T follicular helper cell (primary cell): ENCODE measurements around the gene GYPC.

ENCODE experiments used
- DNase-seq: peaks from one replicate; pipeline ENCODE4 v3.0.0-alpha.2; 2020; ENCODE audit warnings: low read depth

GYPC gene

DNA sequence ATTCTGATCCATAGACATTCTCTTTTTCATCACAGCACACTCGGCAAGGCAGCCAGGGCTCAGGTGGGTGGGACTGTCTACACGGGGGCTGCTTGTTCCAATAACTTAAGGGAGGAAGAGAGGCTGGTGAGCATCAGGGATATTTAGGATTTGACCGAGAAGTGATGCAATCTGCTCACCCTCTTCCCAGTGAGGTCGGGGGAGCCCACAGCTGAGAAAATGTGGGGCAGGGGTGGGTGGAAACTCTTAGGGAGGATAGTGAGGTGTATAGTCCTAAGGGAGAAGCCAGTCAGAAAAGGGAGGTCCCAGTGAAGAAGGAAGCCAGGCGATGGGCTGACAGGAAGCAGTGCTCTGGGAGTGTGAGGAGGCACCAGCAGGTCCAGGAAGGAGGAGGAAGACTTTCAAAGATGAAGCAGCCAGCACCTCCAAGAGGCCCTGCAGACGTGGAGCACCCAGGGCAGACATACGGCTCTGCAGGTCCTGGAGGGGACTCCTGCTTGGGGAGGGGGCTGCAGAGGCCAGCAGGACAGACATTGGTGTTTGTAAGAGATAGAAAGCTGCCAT is 76.8 kb downstream of the GYPC start:
- no peak for DNase-seq

DNA sequence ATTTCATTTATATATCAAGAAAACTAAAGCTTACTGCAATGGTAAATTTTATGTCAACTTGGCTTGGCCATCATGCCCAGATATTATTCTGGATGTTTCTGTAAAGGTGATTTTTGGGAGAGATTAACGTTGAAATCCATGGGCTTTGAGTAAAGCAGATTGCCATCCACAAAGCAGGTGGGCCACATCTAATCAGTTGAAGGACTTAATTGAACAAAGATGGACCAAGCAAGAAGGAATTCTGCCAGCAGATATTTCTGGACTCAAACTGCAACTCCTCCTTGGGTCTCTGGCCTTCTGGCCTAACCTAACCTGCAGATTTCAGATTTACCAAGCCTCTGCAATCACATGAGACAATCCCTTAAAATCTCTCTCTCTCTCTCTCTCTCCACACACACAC is 77.8 kb downstream of the GYPC start:
- DNase-seq, result no peak

GRCh38 chr2:126736133-126736874 is 80.3 kb downstream of the GYPC start:
- no peak for DNase-seq

- no peak for DNase-seq
Observed at GRCh38 chr2:126739141-126739540, 83.2 kb downstream of the GYPC start.

GRCh38 chr2:126744640-126745039 is 88.7 kb downstream of the GYPC start:
- DNase-seq, result no peak
